ENCODE measurements around the gene THOC2.
"Not testable (repeated sequence)": the region's sequence is repeated elsewhere in the genome, so short reads cannot be mapped to it uniquely, and the experiment has no call there.

The THOC2 gene

GRCh38 chrX:123601437-123601836, 131.4 kb downstream of the THOC2 start:
- no peaks in the 10 kb centered on the region for H3K4me1 ChIP-seq (ENCODE audit: insufficient read depth, insufficient read length)
- no peak for TF ChIP-seq YY1 (IDR thresholded peaks at IDR 0.05; ENCODE audit: insufficient read depth, insufficient read length)
- TF ChIP-seq ZNF274 (IDR thresholded peaks at IDR 0.05; ENCODE audit: low read depth, low read length) = no peak
- TF ChIP-seq SUZ12 (IDR thresholded peaks at IDR 0.05; ENCODE audit: extremely low read depth, insufficient read depth, insufficient read length) = no peak
- H3K9me3 ChIP-seq (ENCODE audit: insufficient read depth, low read length) = no peaks in the 10 kb centered on the region
- no peak overlapping the region for H3K4me3 ChIP-seq (ENCODE audit: insufficient read length, low read depth)
- no peaks in the 10 kb centered on the region for H3K27me3 ChIP-seq (ENCODE audit: insufficient read depth, insufficient read length)
- no peak overlapping the region for H3K9ac ChIP-seq (ENCODE audit: insufficient read length, low read depth)
- H3K36me3 ChIP-seq (ENCODE audit: insufficient read depth, insufficient read length, low read length) = no peaks in the 10 kb centered on the region
- DNase-seq (ENCODE audit: low read depth, low spot score) = no peak

- no peak for TF ChIP-seq SUZ12 (IDR thresholded peaks at IDR 0.05; ENCODE audit: extremely low read depth, insufficient read depth, insufficient read length)
- TF ChIP-seq ZNF274 (IDR thresholded peaks at IDR 0.05; ENCODE audit: low read depth, low read length) = no peak
- no peak for TF ChIP-seq YY1 (IDR thresholded peaks at IDR 0.05; ENCODE audit: insufficient read depth, insufficient read length)
- Histone ChIP-seq H3K9me3 (ENCODE audit: insufficient read depth, low read length) (no peaks in the 10 kb centered on the region), H3K4me3 (ENCODE audit: insufficient read length, low read depth) (no peak overlapping the region), H3K9ac (ENCODE audit: insufficient read length, low read depth) (no peak overlapping the region), H3K27me3 (ENCODE audit: insufficient read depth, insufficient read length) (no peaks in the 10 kb centered on the region), H3K36me3 (ENCODE audit: insufficient read depth, insufficient read length, low read length) (no peaks in the 10 kb centered on the region), H3K4me1 (ENCODE audit: insufficient read depth, insufficient read length) (no peaks in the 10 kb centered on the region)
- DNase-seq (ENCODE audit: low read depth, low spot score) = no peak
Measured at GRCh38 chrX:123600181-123600580, 132.7 kb downstream of the THOC2 start.

- Histone ChIP-seq H3K4me1 (ENCODE audit: insufficient read depth, insufficient read length) (no peaks in the 10 kb centered on the region), H3K9ac (ENCODE audit: insufficient read length, low read depth) (no peak overlapping the region), H3K4me3 (ENCODE audit: insufficient read length, low read depth) (no peak overlapping the region), H3K36me3 (ENCODE audit: insufficient read depth, insufficient read length, low read length) (no peaks in the 10 kb centered on the region), H3K27me3 (ENCODE audit: insufficient read depth, insufficient read length) (no peaks in the 10 kb centered on the region), H3K9me3 (ENCODE audit: insufficient read depth, low read length) (no peaks in the 10 kb centered on the region)
- DNase-seq (ENCODE audit: low read depth, low spot score) = no peak
- no peak for TF ChIP-seq YY1 (IDR thresholded peaks at IDR 0.05; ENCODE audit: insufficient read depth, insufficient read length)
- no peak for TF ChIP-seq ZNF274 (IDR thresholded peaks at IDR 0.05; ENCODE audit: low read depth, low read length)
- TF ChIP-seq SUZ12 (IDR thresholded peaks at IDR 0.05; ENCODE audit: extremely low read depth, insufficient read depth, insufficient read length) = no peak
Measured at GRCh38 chrX:123590842-123591486, 141.9 kb downstream of the THOC2 start.

- no peak overlapping the region for H3K4me3 ChIP-seq (ENCODE audit: insufficient read length, low read depth)
- TF ChIP-seq SUZ12 (IDR thresholded peaks at IDR 0.05; ENCODE audit: extremely low read depth, insufficient read depth, insufficient read length) (no peak), YY1 (IDR thresholded peaks at IDR 0.05; ENCODE audit: insufficient read depth, insufficient read length) (no peak)
- no peak for DNase-seq (ENCODE audit: low read depth, low spot score)
- no peaks in the 10 kb centered on the region for H3K36me3 ChIP-seq (ENCODE audit: insufficient read depth, insufficient read length, low read length)
- H3K27me3 ChIP-seq (ENCODE audit: insufficient read depth, insufficient read length) = no peaks in the 10 kb centered on the region
- no peaks in the 10 kb centered on the region for H3K9me3 ChIP-seq (ENCODE audit: insufficient read depth, low read length)
- H3K4me1 ChIP-seq (ENCODE audit: insufficient read depth, insufficient read length) = no peaks in the 10 kb centered on the region
- H3K9ac ChIP-seq (ENCODE audit: insufficient read length, low read depth) = no peak overlapping the region
Measured at GRCh38 chrX:123588723-123589122, 144.1 kb downstream of the THOC2 start.

- H3K27me3 ChIP-seq (ENCODE audit: insufficient read depth, insufficient read length) = no peaks in the 10 kb centered on the region
- H3K36me3 ChIP-seq (ENCODE audit: insufficient read depth, insufficient read length, low read length) = no peaks in the 10 kb centered on the region
- H3K4me3 ChIP-seq (ENCODE audit: insufficient read length, low read depth) = no peak overlapping the region
- TF ChIP-seq ZNF274 (IDR thresholded peaks at IDR 0.05; ENCODE audit: low read depth, low read length) = no peak
- no peak for TF ChIP-seq YY1 (IDR thresholded peaks at IDR 0.05; ENCODE audit: insufficient read depth, insufficient read length)
- TF ChIP-seq SUZ12 (IDR thresholded peaks at IDR 0.05; ENCODE audit: extremely low read depth, insufficient read depth, insufficient read length) = no peak
- no peak for DNase-seq (ENCODE audit: low read depth, low spot score)
- no peaks in the 10 kb centered on the region for H3K9me3 ChIP-seq (ENCODE audit: insufficient read depth, low read length)
- no peak overlapping the region for H3K9ac ChIP-seq (ENCODE audit: insufficient read length, low read depth)
- H3K4me1 ChIP-seq (ENCODE audit: insufficient read depth, insufficient read length) = no peaks in the 10 kb centered on the region
Measured at GRCh38 chrX:123581586-123581985, 151.3 kb downstream of the THOC2 start.

GRCh38 chrX:123580792-123581191, 152.1 kb downstream of the THOC2 start:
- Histone ChIP-seq H3K27me3 (ENCODE audit: insufficient read depth, insufficient read length) (no peaks in the 10 kb centered on the region), H3K9me3 (ENCODE audit: insufficient read depth, low read length) (no peaks in the 10 kb centered on the region), H3K4me1 (ENCODE audit: insufficient read depth, insufficient read length) (no peaks in the 10 kb centered on the region), H3K9ac (ENCODE audit: insufficient read length, low read depth) (no peak overlapping the region), H3K36me3 (ENCODE audit: insufficient read depth, insufficient read length, low read length) (no peaks in the 10 kb centered on the region), H3K4me3 (ENCODE audit: insufficient read length, low read depth) (no peak overlapping the region)
- TF ChIP-seq ZNF274 (IDR thresholded peaks at IDR 0.05; ENCODE audit: low read depth, low read length) (no peak), YY1 (IDR thresholded peaks at IDR 0.05; ENCODE audit: insufficient read depth, insufficient read length) (no peak)
- no peak for DNase-seq (ENCODE audit: low read depth, low spot score)

GRCh38 chrX:123574027-123574426, 158.8 kb downstream of the THOC2 start:
- H3K36me3 ChIP-seq (ENCODE audit: insufficient read depth, insufficient read length, low read length); H3K9me3 ChIP-seq (ENCODE audit: insufficient read depth, low read length); H3K4me1 ChIP-seq (ENCODE audit: insufficient read depth, insufficient read length); DNase-seq (ENCODE audit: low read depth, low spot score); H3K9ac ChIP-seq (ENCODE audit: insufficient read length, low read depth); H3K27me3 ChIP-seq (ENCODE audit: insufficient read depth, insufficient read length); H3K4me3 ChIP-seq (ENCODE audit: insufficient read length, low read depth): not testable (repeated sequence)
